Lung (tissue), 12 donors: ENCODE results near the gene TRPM6. TPM values are rescaled to one million over a fixed set of nuclear protein-coding genes. Genes with fewer than 3 reads are reported as not detected.

Experiments
- ATAC-seq: fragments of 200-7000 bp; cut with Tn5 transposase; one replicate; pipeline ENCODE4 v1.9.1; 2020; ENCODE audit warnings: moderate number of reproducible peaks; ENCODE audit not compliant: insufficient read depth, low FRiP score
- DNase-seq, 3 donors: peaks; one replicate each; pipeline ENCODE4 v3.0.0-alpha.2; 2013 to 2017
- H3K27ac ChIP-seq, 2 donors: one replicate each; pipeline ENCODE4 v1.5.1; 2013; ENCODE audit warnings: mild to moderate bottlenecking in 2 of 2, moderate library complexity in 2 of 2, control low read depth in 1 of 2, inconsistent platforms in 1 of 2, low read depth in 1 of 2, low read length in 1 of 2
- H3K27me3 ChIP-seq, 3 donors: one replicate each; pipeline ENCODE4 v1.5.1; 2013; ENCODE audit warnings: low read length in 2 of 3; ENCODE audit not compliant: control insufficient read depth in 3 of 3, insufficient read depth in 3 of 3
- H3K36me3 ChIP-seq, 4 donors: one replicate each; pipeline ENCODE4 v1.5.1; 2013; ENCODE audit warnings: low read length in 4 of 4, mild to moderate bottlenecking in 1 of 4, moderate library complexity in 1 of 4; ENCODE audit not compliant: control insufficient read depth in 4 of 4, insufficient read depth in 4 of 4
- H3K4me1 ChIP-seq, 5 donors: one replicate each; pipeline ENCODE4 v1.5.1; 2013; ENCODE audit warnings: low read length in 5 of 5, mild to moderate bottlenecking in 2 of 5, moderate library complexity in 1 of 5; ENCODE audit not compliant: control insufficient read depth in 5 of 5, insufficient read depth in 5 of 5
- H3K4me3 ChIP-seq: one replicate; pipeline ENCODE4 v1.5.1; 2013; ENCODE audit warnings: mild to moderate bottlenecking, control low read depth, moderate library complexity
- H3K9ac ChIP-seq, 2 donors: one replicate each; pipeline ENCODE4 v1.5.1; 2013; ENCODE audit warnings: low read length in 2 of 2, control low read depth in 1 of 2; ENCODE audit not compliant: insufficient read depth in 1 of 2
- H3K9me3 ChIP-seq, 4 donors: one replicate each; pipeline ENCODE4 v1.5.1; 2013; ENCODE audit warnings: low read length in 3 of 4, mild to moderate bottlenecking in 1 of 4, moderate library complexity in 1 of 4; ENCODE audit not compliant: control insufficient read depth in 4 of 4, insufficient read depth in 3 of 4
- WGBS, 2 donors: extraction: QIAGEN DNeasy Blood & Tissue Kit; methylation state at CpG; one replicate each; pipeline ENCODE4 v1.1.7; 2013; 5-methylcytosine and 5-hydroxymethylcytosine counted together
- polyA plus RNA-seq, 2 donors: library from polyadenylated mRNA; stranded (reverse); fragments of 200-250 nt; gene quantifications; one replicate each; pipeline ENCODE4 v1.2.1, GENCODE V29; 2013
- total RNA-seq, 2 donors: library from RNA; depleted of rRNA in 1 of 2; stranded (reverse); fragments of >200 nt in 1 of 2; gene quantifications; one replicate each; pipeline ENCODE4 v1.2.1, GENCODE V29; 2014 to 2021
- TF ChIP-seq, protein P1 (sequence below): IDR thresholded peaks from 2 replicates; pipeline ENCODE4 v1.5.1; 2012; ENCODE audit warnings: mild to moderate bottlenecking; ENCODE audit errors: control extremely low read depth, extremely low read depth
- donor health status: control.
- donor health status: control.
- donor health status: Bipolar disorder and iron deficiency.
- donor health status: healthy.
- donor health status: DM: yes; HTN: yes; CAD: no.

The TRPM6 gene
- total and polyA plus RNA-seq, 4 donors, result 0.10 to 2.3 (median 0.70) TPM

GRCh38 chr9:74795803-74796202 lies 91.9 kb downstream of the TRPM6 start:
- TF ChIP-seq, protein P1, sequence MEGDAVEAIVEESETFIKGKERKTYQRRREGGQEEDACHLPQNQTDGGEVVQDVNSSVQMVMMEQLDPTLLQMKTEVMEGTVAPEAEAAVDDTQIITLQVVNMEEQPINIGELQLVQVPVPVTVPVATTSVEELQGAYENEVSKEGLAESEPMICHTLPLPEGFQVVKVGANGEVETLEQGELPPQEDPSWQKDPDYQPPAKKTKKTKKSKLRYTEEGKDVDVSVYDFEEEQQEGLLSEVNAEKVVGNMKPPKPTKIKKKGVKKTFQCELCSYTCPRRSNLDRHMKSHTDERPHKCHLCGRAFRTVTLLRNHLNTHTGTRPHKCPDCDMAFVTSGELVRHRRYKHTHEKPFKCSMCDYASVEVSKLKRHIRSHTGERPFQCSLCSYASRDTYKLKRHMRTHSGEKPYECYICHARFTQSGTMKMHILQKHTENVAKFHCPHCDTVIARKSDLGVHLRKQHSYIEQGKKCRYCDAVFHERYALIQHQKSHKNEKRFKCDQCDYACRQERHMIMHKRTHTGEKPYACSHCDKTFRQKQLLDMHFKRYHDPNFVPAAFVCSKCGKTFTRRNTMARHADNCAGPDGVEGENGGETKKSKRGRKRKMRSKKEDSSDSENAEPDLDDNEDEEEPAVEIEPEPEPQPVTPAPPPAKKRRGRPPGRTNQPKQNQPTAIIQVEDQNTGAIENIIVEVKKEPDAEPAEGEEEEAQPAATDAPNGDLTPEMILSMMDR, result no peak
- ATAC-seq (no peak), DNase-seq (no peak)
- Histone ChIP-seq H3K4me1 (no peaks in the 10 kb centered on the region), H3K27ac (no peak overlapping the region), H3K4me3 (no peak overlapping the region), H3K27me3 (no peaks in the 10 kb centered on the region), H3K9me3 (no peaks in the 10 kb centered on the region), H3K9ac (no peak overlapping the region), H3K36me3 (no peaks in the 10 kb centered on the region)
- WGBS, 2 donors, result 34 to 69% methylated on average over 1 of the region's 1 CpG

DNA sequence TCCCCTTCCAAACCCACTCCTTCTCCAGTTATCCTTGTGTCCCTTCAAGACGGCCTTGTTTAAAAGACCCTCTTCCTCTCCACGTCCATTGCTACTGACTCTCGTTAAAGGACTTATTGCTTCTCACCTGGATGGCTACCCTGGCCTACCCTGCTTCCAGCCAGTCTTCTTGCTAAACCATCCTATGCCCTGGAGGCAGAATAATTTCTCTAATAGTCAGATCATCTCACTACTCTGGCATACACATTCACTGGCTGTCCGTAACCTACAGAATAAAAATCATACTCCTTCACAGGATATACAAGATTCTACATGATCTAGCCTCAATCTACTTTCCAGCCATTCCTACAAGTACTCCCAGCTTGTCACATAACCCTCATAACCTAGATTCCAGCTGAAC lies 92.6 kb downstream of the TRPM6 start:
- 88 to 92% methylated on average over 4 of the region's 4 CpGs for WGBS, 2 donors
- H3K27me3 ChIP-seq, result no peaks in the 10 kb centered on the region
- no peaks in the 10 kb centered on the region for H3K4me1 ChIP-seq
- no peak overlapping the region for H3K9ac ChIP-seq
- no peaks in the 10 kb centered on the region for H3K9me3 ChIP-seq
- no peaks in the 10 kb centered on the region for H3K36me3 ChIP-seq
- no peak overlapping the region for H3K4me3 ChIP-seq
- TF ChIP-seq, protein P1, result no peak
- no peak for DNase-seq
- no peak overlapping the region for H3K27ac ChIP-seq
- ATAC-seq, result no peak

- Histone ChIP-seq H3K9ac (no peak overlapping the region), H3K4me1 (no peaks in the 10 kb centered on the region), H3K36me3 (no peaks in the 10 kb centered on the region), H3K4me3 (no peak overlapping the region), H3K27ac (no peak overlapping the region), H3K27me3 (no peaks in the 10 kb centered on the region), H3K9me3 (no peaks in the 10 kb centered on the region)
- 89 to 95% methylated on average over 5 of the region's 5 CpGs for WGBS, 2 donors
- TF ChIP-seq, protein P1, result no peak
- DNase-seq (no peak), ATAC-seq (no peak)
Measured at GRCh38 chr9:74784506-74784905, 103.2 kb downstream of the TRPM6 start.

GRCh38 chr9:74783408-74783807 lies 104.3 kb downstream of the TRPM6 start:
- Histone ChIP-seq H3K27ac (no peak overlapping the region), H3K36me3 (no peaks in the 10 kb centered on the region), H3K9ac (no peak overlapping the region), H3K9me3 (no peaks in the 10 kb centered on the region), H3K4me1 (no peaks in the 10 kb centered on the region), H3K27me3 (no peaks in the 10 kb centered on the region), H3K4me3 (no peak overlapping the region)
- 85 to 88% methylated on average over 2 of the region's 2 CpGs for WGBS, 2 donors
- no peak for DNase-seq
- no peak for ATAC-seq
- TF ChIP-seq, protein P1, result no peak
